ENCODE results near the gene SHKBP1. TPM values are rescaled to one million over a fixed set of nuclear protein-coding genes. Genes with fewer than 3 reads are reported as not detected.
"Not testable (repeated sequence)": the region's sequence is repeated elsewhere in the genome, so short reads cannot be mapped to it uniquely, and the experiment has no call there.

The SHKBP1 gene
- polyA plus RNA-seq, 2 donors = 47.9 to 53.6 TPM

- WGBS, 2 donors = 86 to 89% methylated on average over 22 of the region's 22 CpGs
- Histone ChIP-seq H3K27ac (ENCODE audit: low read depth in 2 of 2, low read length in 1 of 2) (no peak overlapping the region), H3K9me3 (ENCODE audit: control insufficient read depth in 2 of 2, insufficient read depth in 1 of 2, low read depth in 1 of 2, low read length in 1 of 2) (no peaks in the 10 kb centered on the region), H3K4me1 (ENCODE audit: control insufficient read depth in 2 of 2, insufficient read depth in 2 of 2, low read length in 1 of 2) (peaks cover 0 to 2% of the 10 kb centered on the region in 2 donors), H3K36me3 (ENCODE audit: control insufficient read depth in 2 of 2, insufficient read depth in 2 of 2, low read length in 1 of 2) (peaks cover 3 to 15% of the 10 kb centered on the region in 2 donors), H3K4me3 (ENCODE audit: low read depth in 1 of 2, low read length in 2 of 2) (no peak overlapping the region), H3K27me3 (ENCODE audit: control insufficient read depth in 1 of 2, insufficient read depth in 2 of 2, low read length in 2 of 2) (no peaks in the 10 kb centered on the region)
These were observed 14.0 kb downstream of the SHKBP1 start for GRCh38 chr19:40590464-40591265.

GRCh38 chr19:40591724-40592123, 15.1 kb downstream of the SHKBP1 start:
- not testable (repeated sequence) for H3K27ac ChIP-seq (ENCODE audit: low read depth in 2 of 2, low read length in 1 of 2); H3K27me3 ChIP-seq (ENCODE audit: control insufficient read depth in 1 of 2, insufficient read depth in 2 of 2, low read length in 2 of 2); H3K9me3 ChIP-seq (ENCODE audit: control insufficient read depth in 2 of 2, insufficient read depth in 1 of 2, low read depth in 1 of 2, low read length in 1 of 2); H3K4me3 ChIP-seq (ENCODE audit: low read depth in 1 of 2, low read length in 2 of 2); H3K4me1 ChIP-seq (ENCODE audit: control insufficient read depth in 2 of 2, insufficient read depth in 2 of 2, low read length in 1 of 2)
- H3K36me3 ChIP-seq (ENCODE audit: control insufficient read depth in 2 of 2, insufficient read depth in 2 of 2, low read length in 1 of 2) = peaks cover 3 to 13% of the 10 kb centered on the region in 2 donors
- WGBS, 2 donors = 84 to 95% methylated on average over 4 of the region's 4 CpGs

DNA sequence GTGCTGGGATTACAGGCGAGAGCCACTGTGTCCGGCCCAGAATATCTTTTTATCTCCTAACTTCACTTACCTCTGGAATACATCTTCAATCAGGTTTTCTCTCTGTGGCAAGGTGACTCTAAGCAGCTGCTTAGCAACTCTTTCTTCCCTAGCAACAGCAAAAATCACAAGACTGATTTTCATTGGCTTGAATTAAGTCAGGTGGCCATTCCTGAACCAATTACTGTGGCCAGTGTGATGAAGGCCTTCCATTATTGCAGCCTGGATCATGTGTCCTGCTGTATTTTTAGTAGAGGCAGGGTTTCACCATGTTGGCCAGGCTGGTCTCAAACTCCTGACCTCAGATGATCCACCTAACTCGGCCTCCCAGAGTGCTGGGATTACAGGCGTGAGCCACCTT, 15.5 kb downstream of the SHKBP1 start:
- H3K9me3 ChIP-seq (ENCODE audit: control insufficient read depth in 2 of 2, insufficient read depth in 1 of 2, low read depth in 1 of 2, low read length in 1 of 2) = no peaks in the 10 kb centered on the region
- no peaks in the 10 kb centered on the region for H3K27me3 ChIP-seq (ENCODE audit: control insufficient read depth in 1 of 2, insufficient read depth in 2 of 2, low read length in 2 of 2)
- WGBS, 2 donors = 88 to 94% methylated on average over 4 of the region's 4 CpGs
- peaks cover 0 to 2% of the 10 kb centered on the region in 2 donors for H3K4me1 ChIP-seq (ENCODE audit: control insufficient read depth in 2 of 2, insufficient read depth in 2 of 2, low read length in 1 of 2)
- peaks cover 3 to 9% of the 10 kb centered on the region in 2 donors for H3K36me3 ChIP-seq (ENCODE audit: control insufficient read depth in 2 of 2, insufficient read depth in 2 of 2, low read length in 1 of 2)
- H3K4me3 ChIP-seq (ENCODE audit: low read depth in 1 of 2, low read length in 2 of 2) = no peak overlapping the region
- no peak overlapping the region for H3K27ac ChIP-seq (ENCODE audit: low read depth in 2 of 2, low read length in 1 of 2)

DNA sequence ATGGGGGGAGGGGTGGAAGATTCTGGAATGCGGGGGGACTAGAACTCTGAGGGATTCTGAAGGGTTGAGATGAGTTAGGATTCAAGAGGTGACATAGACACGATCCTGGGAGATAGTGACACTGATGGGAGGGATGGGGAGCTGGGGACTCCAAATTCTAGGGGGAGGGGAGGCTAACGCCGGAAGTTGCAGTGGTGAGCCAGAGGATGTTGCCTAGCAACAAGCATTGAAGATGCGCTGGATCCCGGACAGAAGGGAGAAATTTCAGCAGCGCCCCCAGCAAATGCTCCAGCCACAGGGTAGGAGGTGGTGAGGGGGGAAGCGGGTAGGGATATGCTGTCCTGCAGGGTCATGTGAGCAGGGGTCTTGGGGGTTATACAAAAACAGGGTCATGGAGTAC, 17.6 kb downstream of the SHKBP1 start:
- Histone ChIP-seq H3K27me3 (ENCODE audit: control insufficient read depth in 1 of 2, insufficient read depth in 2 of 2, low read length in 2 of 2) (no peaks in the 10 kb centered on the region), H3K9me3 (ENCODE audit: control insufficient read depth in 2 of 2, insufficient read depth in 1 of 2, low read depth in 1 of 2, low read length in 1 of 2) (no peaks in the 10 kb centered on the region), H3K4me1 (ENCODE audit: control insufficient read depth in 2 of 2, insufficient read depth in 2 of 2, low read length in 1 of 2) (peaks cover 0 to 2% of the 10 kb centered on the region in 2 donors), H3K27ac (ENCODE audit: low read depth in 2 of 2, low read length in 1 of 2) (no peak overlapping the region), H3K4me3 (ENCODE audit: low read depth in 1 of 2, low read length in 2 of 2) (no peak overlapping the region), H3K36me3 (ENCODE audit: control insufficient read depth in 2 of 2, insufficient read depth in 2 of 2, low read length in 1 of 2) (peaks cover 0 to 2% of the 10 kb centered on the region in 2 donors)
- 24 to 25% methylated on average over 8 of the region's 8 CpGs for WGBS, 2 donors

DNA sequence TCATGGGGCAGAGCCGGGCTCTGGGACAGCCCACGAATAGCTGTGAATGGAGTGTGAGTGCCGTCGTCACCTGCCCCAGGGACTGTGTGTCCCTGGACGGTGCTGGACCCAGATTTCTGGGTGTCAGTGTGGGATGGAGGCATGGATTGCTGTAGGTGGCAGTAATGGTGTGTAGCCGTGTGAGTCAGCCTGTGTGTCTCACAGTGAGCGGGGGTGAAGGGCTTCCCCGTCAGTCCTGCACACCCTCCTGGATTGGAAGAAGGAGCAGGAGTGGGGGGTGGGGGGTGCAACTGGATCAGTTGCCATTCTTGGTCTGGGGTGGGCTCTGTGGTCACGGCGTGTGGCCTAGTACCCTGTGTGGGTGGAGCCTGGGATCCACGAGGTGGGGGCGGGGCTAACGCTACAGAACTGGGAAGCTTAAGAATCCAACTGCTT, 18.0 kb downstream of the SHKBP1 start:
- Histone ChIP-seq H3K9me3 (ENCODE audit: control insufficient read depth in 2 of 2, insufficient read depth in 1 of 2, low read depth in 1 of 2, low read length in 1 of 2) (no peaks in the 10 kb centered on the region), H3K27ac (ENCODE audit: low read depth in 2 of 2, low read length in 1 of 2) (no peak overlapping the region), H3K4me3 (ENCODE audit: low read depth in 1 of 2, low read length in 2 of 2) (no peak overlapping the region), H3K27me3 (ENCODE audit: control insufficient read depth in 1 of 2, insufficient read depth in 2 of 2, low read length in 2 of 2) (no peaks in the 10 kb centered on the region), H3K36me3 (ENCODE audit: control insufficient read depth in 2 of 2, insufficient read depth in 2 of 2, low read length in 1 of 2) (peaks cover 0 to 2% of the 10 kb centered on the region in 2 donors), H3K4me1 (ENCODE audit: control insufficient read depth in 2 of 2, insufficient read depth in 2 of 2, low read length in 1 of 2) (peaks cover 0 to 4% of the 10 kb centered on the region in 2 donors)
- WGBS, 2 donors = 31 to 33% methylated on average over 13 of the region's 13 CpGs

GRCh38 chr19:40596608-40597328, 20.1 kb downstream of the SHKBP1 start:
- peaks cover 4 to 8% of the 10 kb centered on the region in 2 donors for H3K4me1 ChIP-seq (ENCODE audit: control insufficient read depth in 2 of 2, insufficient read depth in 2 of 2, low read length in 1 of 2)
- no peak overlapping the region for H3K27ac ChIP-seq (ENCODE audit: low read depth in 2 of 2, low read length in 1 of 2)
- H3K27me3 ChIP-seq (ENCODE audit: control insufficient read depth in 1 of 2, insufficient read depth in 2 of 2, low read length in 2 of 2) = no peaks in the 10 kb centered on the region
- no peaks in the 10 kb centered on the region for H3K9me3 ChIP-seq (ENCODE audit: control insufficient read depth in 2 of 2, insufficient read depth in 1 of 2, low read depth in 1 of 2, low read length in 1 of 2)
- WGBS, 2 donors = 9 to 11% methylated on average over 37 to 53 of the region's 53 CpGs
- no peaks in the 10 kb centered on the region for H3K36me3 ChIP-seq (ENCODE audit: control insufficient read depth in 2 of 2, insufficient read depth in 2 of 2, low read length in 1 of 2)
- peak overlapping the region in 1 of 2 donors; percentile 5 for H3K4me3 ChIP-seq (ENCODE audit: low read depth in 1 of 2, low read length in 2 of 2)

DNA sequence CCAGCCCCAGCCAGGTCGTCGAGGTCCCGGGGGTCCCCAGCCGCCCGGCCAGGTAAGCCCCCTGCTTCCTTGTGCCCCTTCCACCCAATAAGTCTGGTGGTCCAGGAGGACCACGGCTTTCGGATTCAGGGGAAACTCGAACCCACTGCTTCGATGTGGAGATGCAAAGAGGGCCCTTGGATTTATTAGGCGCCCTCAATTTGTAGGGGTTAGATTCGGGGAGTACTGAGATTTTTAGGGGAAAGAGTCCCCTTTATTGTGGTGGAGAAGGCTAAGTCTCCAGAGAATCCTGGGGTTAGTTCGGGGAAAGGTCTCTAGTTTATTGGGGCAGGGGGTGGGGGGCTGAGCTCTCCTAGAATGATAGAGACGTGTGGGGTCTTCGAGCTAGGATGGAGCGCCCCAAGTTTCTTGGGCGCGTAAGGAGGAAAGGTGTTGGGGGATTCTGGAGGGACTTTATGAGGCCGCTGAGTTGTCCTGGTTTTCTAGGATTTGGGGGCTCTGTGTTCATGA, 20.7 kb downstream of the SHKBP1 start:
- no peaks in the 10 kb centered on the region for H3K9me3 ChIP-seq (ENCODE audit: control insufficient read depth in 2 of 2, insufficient read depth in 1 of 2, low read depth in 1 of 2, low read length in 1 of 2)
- WGBS, 2 donors = 7 to 13% methylated on average over 18 of the region's 18 CpGs
- H3K36me3 ChIP-seq (ENCODE audit: control insufficient read depth in 2 of 2, insufficient read depth in 2 of 2, low read length in 1 of 2) = no peaks in the 10 kb centered on the region
- peaks cover 4 to 9% of the 10 kb centered on the region in 2 donors for H3K4me1 ChIP-seq (ENCODE audit: control insufficient read depth in 2 of 2, insufficient read depth in 2 of 2, low read length in 1 of 2)
- no peak overlapping the region for H3K27ac ChIP-seq (ENCODE audit: low read depth in 2 of 2, low read length in 1 of 2)
- H3K27me3 ChIP-seq (ENCODE audit: control insufficient read depth in 1 of 2, insufficient read depth in 2 of 2, low read length in 2 of 2) = no peaks in the 10 kb centered on the region
- H3K4me3 ChIP-seq (ENCODE audit: low read depth in 1 of 2, low read length in 2 of 2) = peak overlapping the region in 1 of 2 donors; percentile 5

GRCh38 chr19:40598121-40598917, 21.6 kb downstream of the SHKBP1 start:
- H3K27ac ChIP-seq (ENCODE audit: low read depth in 2 of 2, low read length in 1 of 2) = no peak overlapping the region
- no peaks in the 10 kb centered on the region for H3K9me3 ChIP-seq (ENCODE audit: control insufficient read depth in 2 of 2, insufficient read depth in 1 of 2, low read depth in 1 of 2, low read length in 1 of 2)
- H3K4me3 ChIP-seq (ENCODE audit: low read depth in 1 of 2, low read length in 2 of 2) = no peak overlapping the region
- H3K36me3 ChIP-seq (ENCODE audit: control insufficient read depth in 2 of 2, insufficient read depth in 2 of 2, low read length in 1 of 2) = no peaks in the 10 kb centered on the region
- H3K27me3 ChIP-seq (ENCODE audit: control insufficient read depth in 1 of 2, insufficient read depth in 2 of 2, low read length in 2 of 2) = no peaks in the 10 kb centered on the region
- WGBS, 2 donors = 1% methylated on average over 44 to 46 of the region's 46 CpGs
- peaks cover 4 to 14% of the 10 kb centered on the region in 2 donors for H3K4me1 ChIP-seq (ENCODE audit: control insufficient read depth in 2 of 2, insufficient read depth in 2 of 2, low read length in 1 of 2)

GRCh38 chr19:40598918-40599307, 22.2 kb downstream of the SHKBP1 start:
- peaks cover 4 to 14% of the 10 kb centered on the region in 2 donors for H3K4me1 ChIP-seq (ENCODE audit: control insufficient read depth in 2 of 2, insufficient read depth in 2 of 2, low read length in 1 of 2)
- H3K4me3 ChIP-seq (ENCODE audit: low read depth in 1 of 2, low read length in 2 of 2) = no peak overlapping the region
- no peaks in the 10 kb centered on the region for H3K9me3 ChIP-seq (ENCODE audit: control insufficient read depth in 2 of 2, insufficient read depth in 1 of 2, low read depth in 1 of 2, low read length in 1 of 2)
- no peaks in the 10 kb centered on the region for H3K36me3 ChIP-seq (ENCODE audit: control insufficient read depth in 2 of 2, insufficient read depth in 2 of 2, low read length in 1 of 2)
- WGBS, 2 donors = 10 to 11% methylated on average over 15 of the region's 15 CpGs
- H3K27me3 ChIP-seq (ENCODE audit: control insufficient read depth in 1 of 2, insufficient read depth in 2 of 2, low read length in 2 of 2) = no peaks in the 10 kb centered on the region
- peak overlapping the region in 1 of 2 donors; percentile 61 for H3K27ac ChIP-seq (ENCODE audit: low read depth in 2 of 2, low read length in 1 of 2)
